H1 (cell line): ENCODE data around the gene SHISA9. TPM values are rescaled to one million over a fixed set of nuclear protein-coding genes. Genes with fewer than 3 reads are reported as not detected.

ENCODE experiments used
- CTCF ChIA-PET: fragments of 300-600 bp; sonication (Branson Sonifier 250); formaldehyde crosslinking; loops from one replicate; lab custom pipeline; 2021; ENCODE audit not compliant: partially characterized antibody; lab: Charles Lee
- POLR2A ChIA-PET: fragments of 300-600 bp; sonication (Branson Sonifier 250); formaldehyde crosslinking; loops from one replicate; lab custom pipeline; 2021; ENCODE audit warnings: inconsistent platforms; ENCODE audit not compliant: partially characterized antibody; lab: Charles Lee
- DNase-seq, 2 experiments: peaks; one replicate each; pipeline versions ENCODE4 v3.0.0 to v3.0.0-alpha.2; 2010 to 2022; ENCODE audit warnings: low spot score in 2 of 2, low read depth in 1 of 2, mixed read lengths in 1 of 2
- FAIRE-seq: peaks from 2 replicates; lab custom pipeline; 2011; peaks lifted over from hg19 to GRCh38; lab: Jason Lieb, UNC
- H2AFZ ChIP-seq: 2 replicates; pipeline ENCODE4 v1.8.1; 2012; ENCODE audit warnings: low read length, inconsistent platforms
- H2AK5ac ChIP-seq: 2 replicates; pipeline ENCODE4 v1.6.1; 2013; ENCODE audit warnings: low read depth, low read length
- H2BK120ac ChIP-seq: replicated peaks from 2 replicates; pipeline ENCODE3; 2013; ENCODE audit warnings: low read depth, low read length, inconsistent platforms
- H2BK12ac ChIP-seq: 2 replicates; pipeline ENCODE4 v1.6.1; 2013; ENCODE audit warnings: low read depth, low read length
- H2BK15ac ChIP-seq: 2 replicates; pipeline ENCODE4 v1.6.1; 2013; ENCODE audit warnings: low read length
- H2BK20ac ChIP-seq: 2 replicates; pipeline ENCODE4 v1.6.1; 2013; ENCODE audit warnings: low read length
- H2BK5ac ChIP-seq: 2 replicates; pipeline ENCODE4 v1.6.1; 2013; ENCODE audit warnings: low read depth, low read length
- H3K14ac ChIP-seq: 2 replicates; pipeline ENCODE4 v1.6.1; 2013; ENCODE audit warnings: inconsistent platforms; ENCODE audit not compliant: insufficient read length
- H3K18ac ChIP-seq: 2 replicates; pipeline ENCODE4 v1.6.1; 2013; ENCODE audit warnings: low read length; ENCODE audit errors: extremely low read depth
- H3K23ac ChIP-seq: 2 replicates; pipeline ENCODE4 v1.6.1; 2013; ENCODE audit warnings: inconsistent platforms; ENCODE audit not compliant: insufficient read length
- H3K23me2 ChIP-seq: 2 replicates; pipeline ENCODE4 v1.6.1; 2013; ENCODE audit warnings: low read depth, low read length
- H3K27ac ChIP-seq: 2 replicates; pipeline ENCODE4 v1.6.1; 2011; ENCODE audit warnings: low read depth, low read length, inconsistent platforms
- H3K27me3 ChIP-seq, 4 experiments: replicated peaks in 1 of 4; 1 replicate in 1 of 4; 2 replicates in 3 of 4; pipeline versions ENCODE4 v1.6.1 to v1.8.1; 2011 to 2013; ENCODE audit warnings: low read length in 3 of 4, mild to moderate bottlenecking in 3 of 4, inconsistent platforms in 2 of 4, mixed read lengths in 2 of 4, moderate library complexity in 1 of 4; ENCODE audit not compliant: control insufficient read depth in 3 of 4, insufficient read depth in 3 of 4; ENCODE audit errors: extremely low read depth in 1 of 4
- H3K36me3 ChIP-seq, 4 experiments: 2 replicates each; pipeline versions ENCODE4 v1.6.1 to v1.8.1; 2011 to 2013; ENCODE audit warnings: mild to moderate bottlenecking in 4 of 4, low read length in 3 of 4, moderate library complexity in 2 of 4, control low read depth in 1 of 4, inconsistent platforms in 1 of 4; ENCODE audit not compliant: insufficient read depth in 4 of 4, control insufficient read depth in 2 of 4
- H3K4ac ChIP-seq: replicated peaks from 2 replicates; pipeline ENCODE3; 2013; ENCODE audit warnings: low read length, low read depth, mixed read lengths, inconsistent platforms; ENCODE audit not compliant: insufficient read length
- H3K4me1 ChIP-seq, 4 experiments: replicated peaks in 1 of 4; 1 replicate in 1 of 4; 2 replicates in 3 of 4; pipeline versions ENCODE4 v1.6.1 to v1.8.1; 2011 to 2013; ENCODE audit warnings: low read length in 3 of 4, inconsistent platforms in 2 of 4, mixed read lengths in 1 of 4; ENCODE audit not compliant: insufficient read depth in 4 of 4, control insufficient read depth in 3 of 4
- H3K4me2 ChIP-seq, 2 experiments: 2 replicates each; pipeline versions ENCODE4 v1.6.1 to v1.8.1; 2011 to 2013; ENCODE audit warnings: low read depth in 2 of 2, low read length in 2 of 2, control low read depth in 1 of 2, inconsistent platforms in 1 of 2, mild to moderate bottlenecking in 1 of 2; ENCODE audit not compliant: insufficient read depth in 1 of 2
- H3K4me3 ChIP-seq, 4 experiments: fragments of 200-600, 300-600 bp in 1 of 4; sonication (generic), shearing (Covaris generic), sonication (Bioruptor Twin) in 1 of 4; 2 replicates each; pipeline versions ENCODE4 v1.5.1 to v1.8.1; 2011 to 2016; ENCODE audit warnings: low read length in 4 of 4, low read depth in 3 of 4, control low read depth in 2 of 4, inconsistent platforms in 2 of 4, mild to moderate bottlenecking in 2 of 4, mixed read lengths in 1 of 4, moderate library complexity in 1 of 4; ENCODE audit not compliant: insufficient read depth in 2 of 4; ENCODE audit errors: extremely low read depth in 1 of 4
- H3K56ac ChIP-seq: replicated peaks from 2 replicates; pipeline ENCODE3; 2013; ENCODE audit warnings: low read depth, mild to moderate bottlenecking, mixed read lengths, low read length, inconsistent platforms; ENCODE audit not compliant: insufficient read length
- H3K79me1 ChIP-seq: 2 replicates; pipeline ENCODE4 v1.6.1; 2013; ENCODE audit warnings: low read depth, low read length, control low read depth
- H3K79me2 ChIP-seq, 2 experiments: 2 replicates each; pipeline versions ENCODE4 v1.6.1 to v1.8.1; 2012 to 2013; ENCODE audit warnings: low read length in 2 of 2, mild to moderate bottlenecking in 2 of 2, inconsistent platforms in 1 of 2; ENCODE audit not compliant: insufficient read depth in 2 of 2, control insufficient read depth in 1 of 2
- H3K9ac ChIP-seq, 4 experiments: replicated peaks in 1 of 4; 1 replicate in 1 of 4; 2 replicates in 3 of 4; pipeline versions ENCODE4 v1.6.1 to v1.8.1; 2011 to 2013; ENCODE audit warnings: low read depth in 3 of 4, low read length in 3 of 4, control low read depth in 2 of 4, mild to moderate bottlenecking in 2 of 4, moderate library complexity in 2 of 4, inconsistent platforms in 1 of 4; ENCODE audit errors: extremely low read depth in 1 of 4
- H3K9me3 ChIP-seq, 2 experiments: 2 replicates each; pipeline versions ENCODE4 v1.6.1 to v1.8.1; 2012 to 2013; ENCODE audit warnings: mild to moderate bottlenecking in 2 of 2, moderate library complexity in 2 of 2, control low read depth in 1 of 2, inconsistent platforms in 1 of 2, low read depth in 1 of 2, low read length in 1 of 2, mixed read lengths in 1 of 2; ENCODE audit not compliant: insufficient read depth in 2 of 2
- H4K20me1 ChIP-seq, 2 experiments: replicated peaks in 1 of 2; 2 replicates each; pipeline versions ENCODE3 to v1.8.1; 2011 to 2013; ENCODE audit warnings: inconsistent platforms in 2 of 2, low read length in 2 of 2, mild to moderate bottlenecking in 1 of 2; ENCODE audit not compliant: insufficient read depth in 2 of 2, control insufficient read depth in 1 of 2
- H4K5ac ChIP-seq: 2 replicates; pipeline ENCODE4 v1.6.1; 2013; ENCODE audit warnings: low read length, low read depth, mixed read lengths, inconsistent platforms; ENCODE audit not compliant: insufficient read length
- H4K8ac ChIP-seq: 2 replicates; pipeline ENCODE4 v1.8.0; 2013; ENCODE audit warnings: mild to moderate bottlenecking, moderate library complexity, low read length, inconsistent platforms; ENCODE audit not compliant: insufficient read depth; ENCODE audit errors: extremely low read depth
- H4K91ac ChIP-seq: replicated peaks from 2 replicates; pipeline ENCODE3; 2013; ENCODE audit warnings: low read length, mixed read lengths, inconsistent platforms; ENCODE audit not compliant: insufficient read length
- CBX5 ChIP-seq: fragments of 300-800, 300-1000 bp; sonication (generic); IDR thresholded peaks from 2 replicates; pipeline ENCODE4 v1.7.1; 2016; ENCODE audit warnings: antibody characterized with exemption, low read length, low read depth
- CHD2 ChIP-seq: IDR thresholded peaks from 2 replicates; pipeline ENCODE4 v1.6.1; 2012; ENCODE audit warnings: low read length, improper control_type of control experiment
- EP300 ChIP-seq, 2 experiments: IDR thresholded peaks; 1 replicate in 1 of 2; 2 replicates in 1 of 2; pipeline ENCODE4 v1.6.1; 2011 to 2012; ENCODE audit warnings: low read depth in 2 of 2, low read length in 2 of 2, mild to moderate bottlenecking in 2 of 2, borderline replicate concordance in 1 of 2, inconsistent platforms in 1 of 2, moderate library complexity in 1 of 2
- KDM1A ChIP-seq: fragments of 200-600, 300-600 bp; sonication (generic); IDR thresholded peaks from 2 replicates; pipeline ENCODE4 v1.7.1; 2016; ENCODE audit warnings: mild to moderate bottlenecking, low read length, borderline replicate concordance
- KDM4A ChIP-seq: IDR thresholded peaks from one replicate; pipeline ENCODE4 v1.7.1; 2012; ENCODE audit warnings: low read depth, mild to moderate bottlenecking, moderate library complexity, low read length, inconsistent platforms; ENCODE audit not compliant: severe bottlenecking
- NANOG ChIP-seq: IDR thresholded peaks from 2 replicates; pipeline ENCODE4 v1.6.1; 2011; ENCODE audit warnings: low read length, low read depth, mild to moderate bottlenecking, inconsistent platforms; ENCODE audit not compliant: insufficient read depth, poor library complexity, severe bottlenecking
- NRF1 ChIP-seq: IDR thresholded peaks from 2 replicates; pipeline ENCODE4 v1.6.1; 2011; ENCODE audit warnings: mild to moderate bottlenecking, low read depth, low read length, improper control_type of control experiment
- POLR2AphosphoS5 ChIP-seq: IDR thresholded peaks from 2 replicates; pipeline ENCODE4 v1.6.1; 2011; ENCODE audit warnings: low read depth, low read length
- RBBP5 ChIP-seq: IDR thresholded peaks from 2 replicates; pipeline ENCODE4 v1.7.1; 2012; ENCODE audit warnings: low read depth, mild to moderate bottlenecking, inconsistent platforms, low read length, moderate library complexity, borderline replicate concordance
- TAF1 ChIP-seq: IDR thresholded peaks from 2 replicates; pipeline ENCODE4 v1.6.1; 2011; ENCODE audit warnings: mild to moderate bottlenecking, low read depth, low read length
- TEAD4 ChIP-seq: IDR thresholded peaks from 2 replicates; pipeline ENCODE4 v1.6.1; 2012; ENCODE audit warnings: low read depth, low read length, inconsistent platforms, mixed read lengths
- WGBS, 2 experiments: shearing (Covaris generic) in 1 of 2; methylation state at CpG; one replicate each; pipeline versions ENCODE4 v1.1.6 to v1.1.7; 2013 to 2015; ENCODE audit warnings: low lambda C conversion rate in 2 of 2, mixed read lengths in 2 of 2, inconsistent platforms in 1 of 2, low coverage in 1 of 2, missing lambda C conversion rate in 1 of 2; ENCODE audit not compliant: insufficient replicate concordance in 2 of 2, insufficient coverage in 1 of 2, insufficient read length in 1 of 2; ENCODE audit errors: extremely low coverage in 1 of 2, missing lambda C conversion rate in 1 of 2; 5-methylcytosine and 5-hydroxymethylcytosine counted together
- polyA plus RNA-seq, 7 experiments: library from polyadenylated mRNA; depleted of rRNA in 3 of 7; stranded (reverse) in 5 of 7; unstranded in 2 of 7; fragments of >200 nt in 5 of 7; fragments of 200-250 nt in 2 of 7; gene quantifications; 1 replicate in 5 of 7; 2 replicates in 1 of 7; 4 replicates in 1 of 7; pipeline versions ENCODE4 v1.2.1 to v1.2.3, GENCODE V29; 2011 to 2013; ENCODE audit warnings: missing spikeins in 2 of 7, mixed read lengths in 2 of 7
- total RNA-seq: library from RNA; stranded (reverse); fragmentation: NEBNext Ultra II Directional; extraction: Animal tissue kit (Norgen Biotek cat#: 25700); gene quantifications from 2 replicates; pipeline ENCODE4 v1.2.1, GENCODE V29; 2021
- TF ChIP-seq, protein P1 (sequence below), 3 experiments: IDR thresholded peaks; 1 replicate in 2 of 3; 2 replicates in 1 of 3; pipeline versions ENCODE4 v1.5.1 to v1.6.1; 2011; ENCODE audit warnings: low read length in 3 of 3, mild to moderate bottlenecking in 3 of 3, inconsistent platforms in 2 of 3, low read depth in 1 of 3, moderate library complexity in 1 of 3; ENCODE audit not compliant: insufficient read depth in 1 of 3; ENCODE audit errors: control extremely low read depth in 1 of 3

SHISA9 gene
- total and polyA plus RNA-seq, 2 of the 8 experiments (the other 6 are each of a cell fraction or from before 2014, with no cell fraction given): 25.6 to 39.8 TPM

DNA sequence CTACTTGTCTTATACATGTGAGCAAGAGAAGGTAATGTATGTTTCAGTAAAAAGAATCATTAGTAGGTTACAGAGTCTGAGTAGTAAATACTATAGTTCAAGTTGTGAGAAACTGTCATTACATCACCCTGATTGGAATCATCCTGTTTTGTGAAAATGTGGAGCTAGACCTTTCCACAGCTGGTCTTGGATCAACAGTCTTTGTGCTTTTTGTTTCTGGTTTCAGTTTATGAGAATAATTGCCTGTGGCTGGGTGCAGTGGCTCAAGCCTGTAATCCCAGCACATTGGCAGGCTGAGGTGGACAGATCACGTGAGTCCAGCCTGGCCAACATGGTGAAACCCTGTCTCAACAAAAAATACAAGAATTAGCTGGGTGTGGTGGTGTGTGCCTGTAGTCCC, 19.7 kb upstream of the SHISA9 start:
- CTCF ChIA-PET: interaction anchor here (0.8 kb wide), 1 partner anchor 16 kb away, joined by 3 read pairs; no protein-coding TSS in a partner anchor
- TF ChIP-seq KDM1A: no peak
- no peak for TF ChIP-seq KDM4A
- TF ChIP-seq NRF1: no peak
- TF ChIP-seq TAF1: no peak
- no peak for TF ChIP-seq POLR2AphosphoS5
- TF ChIP-seq EP300 (IDR thresholded peaks at IDR 0.05; ENCODE audit: borderline replicate concordance in 1 of 2, low read depth in 2 of 2, low read length in 2 of 2): no peak
- no peak for TF ChIP-seq CHD2
- no peak for TF ChIP-seq NANOG
- TF ChIP-seq TEAD4: no peak
- TF ChIP-seq CBX5: no peak
- TF ChIP-seq, protein P1, sequence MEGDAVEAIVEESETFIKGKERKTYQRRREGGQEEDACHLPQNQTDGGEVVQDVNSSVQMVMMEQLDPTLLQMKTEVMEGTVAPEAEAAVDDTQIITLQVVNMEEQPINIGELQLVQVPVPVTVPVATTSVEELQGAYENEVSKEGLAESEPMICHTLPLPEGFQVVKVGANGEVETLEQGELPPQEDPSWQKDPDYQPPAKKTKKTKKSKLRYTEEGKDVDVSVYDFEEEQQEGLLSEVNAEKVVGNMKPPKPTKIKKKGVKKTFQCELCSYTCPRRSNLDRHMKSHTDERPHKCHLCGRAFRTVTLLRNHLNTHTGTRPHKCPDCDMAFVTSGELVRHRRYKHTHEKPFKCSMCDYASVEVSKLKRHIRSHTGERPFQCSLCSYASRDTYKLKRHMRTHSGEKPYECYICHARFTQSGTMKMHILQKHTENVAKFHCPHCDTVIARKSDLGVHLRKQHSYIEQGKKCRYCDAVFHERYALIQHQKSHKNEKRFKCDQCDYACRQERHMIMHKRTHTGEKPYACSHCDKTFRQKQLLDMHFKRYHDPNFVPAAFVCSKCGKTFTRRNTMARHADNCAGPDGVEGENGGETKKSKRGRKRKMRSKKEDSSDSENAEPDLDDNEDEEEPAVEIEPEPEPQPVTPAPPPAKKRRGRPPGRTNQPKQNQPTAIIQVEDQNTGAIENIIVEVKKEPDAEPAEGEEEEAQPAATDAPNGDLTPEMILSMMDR (IDR thresholded peaks at IDR 0.05; ENCODE audit: control extremely low read depth in 1 of 3, insufficient read depth in 1 of 3, low read depth in 1 of 3, low read length in 3 of 3): no peak
- no peak for TF ChIP-seq RBBP5

More for the DNA sequence above, 19.7 kb upstream of the SHISA9 start:
- Histone ChIP-seq H3K4me1 (no peaks in the 10 kb centered on the region), H4K20me1 (no peaks in the 10 kb centered on the region), H2BK12ac (no peak overlapping the region), H3K4me2 (no peak overlapping the region), H3K36me3 (no peaks in the 10 kb centered on the region), H2BK120ac (no peak overlapping the region), H3K9me3 (no peaks in the 10 kb centered on the region), H2BK20ac (no peak overlapping the region), H4K8ac (no peak overlapping the region), H3K27ac (no peak overlapping the region), H3K4ac (no peak overlapping the region), H3K9ac (no peak overlapping the region; a peak in 1 of 7 replicates), H2BK5ac (no peak overlapping the region), H3K14ac (no peak overlapping the region), H3K23ac (no peak overlapping the region), H3K23me2 (no peaks in the 10 kb centered on the region; the same call in 1 of the 2 replicates), H3K56ac (no peak overlapping the region), H3K27me3 (no peaks in the 10 kb centered on the region), H2AFZ (peak overlapping the region; percentile 29; the same call in 1 of the 2 replicates), H3K79me1 (no peaks in the 10 kb centered on the region), H3K18ac (no peak overlapping the region), H4K91ac (no peak overlapping the region), H2BK15ac (no peak overlapping the region), H3K79me2 (no peaks in the 10 kb centered on the region), H3K4me3 (no peak overlapping the region), H4K5ac (no peak overlapping the region), H2AK5ac (no peak overlapping the region)
- no peak for DNase-seq
- WGBS, 2 experiments: 100% methylated on average over 1 of the region's 1 CpG; no CpG with 5 or more reads in 1 of the 2 experiments
- POLR2A ChIA-PET: no interaction called here
- no peak for FAIRE-seq
